HCT116 (cell line): ENCODE measurements around the gene NRXN2. TPM values are rescaled to one million over a fixed set of nuclear protein-coding genes. Genes with fewer than 3 reads are reported as not detected.

Experiments
- ATAC-seq: fragments of 200-7000 bp; cut with Tn5 transposase; 2 replicates; pipeline ENCODE4 v1.9.1; 2020; ENCODE audit warnings: mild to moderate bottlenecking, moderate library complexity
- BruUV-seq: library from RNA; stranded (reverse); fragments of 400-500 nt; replicated peaks from 2 replicates; lab custom pipeline; 2021; lab: Mats Ljungman, UMichigan
- CTCF ChIA-PET: fragments of 300-600 bp; sonication (Branson Sonifier 250); formaldehyde crosslinking; loops from one replicate; lab custom pipeline; 2021; ENCODE audit warnings: antibody characterized with exemption; lab: Charles Lee
- POLR2A ChIA-PET: fragments of 300-600, 350-600 bp; sonication (Branson Sonifier 250); formaldehyde crosslinking; loops from one replicate; lab custom pipeline; 2021; ENCODE audit warnings: antibody characterized with exemption; lab: Charles Lee
- RAD21 ChIA-PET, 2 experiments: fragments of 300-600 bp; sonication (Branson Sonifier 250); formaldehyde crosslinking; loops; one replicate each; lab custom pipeline; 2023; ENCODE audit warnings: low total read pairs in 2 of 2; ENCODE audit not compliant: uncharacterized antibody in 2 of 2, unreplicated experiment in 2 of 2, low non-redundant PET in 1 of 2; lab: Charles Lee
- DNase-seq: peaks from one replicate; pipeline ENCODE4 v3.0.0-alpha.2; 2010; ENCODE audit warnings: low read depth, low spot score
- H2AFZ ChIP-seq: fragments of 200-600 bp; shearing (Covaris generic), sonication (generic); 2 replicates; pipeline ENCODE4 v1.6.1; 2017; ENCODE audit warnings: low read depth, mixed run types, mixed read lengths, antibody characterized with exemption, low read length; ENCODE audit not compliant: poor library complexity, severe bottlenecking
- H3K27ac ChIP-seq: 2 replicates; pipeline ENCODE4 v1.5.1; 2012; ENCODE audit warnings: low read depth, low read length
- H3K27me3 ChIP-seq: fragments of 200-600 bp; sonication (generic); 2 replicates; pipeline ENCODE4 v1.6.1; 2016; ENCODE audit warnings: mixed run types, low read length, mixed read lengths; ENCODE audit not compliant: insufficient read depth
- H3K36me3 ChIP-seq, 2 experiments: fragments of 200-500 bp in 1 of 2; fragments of 200-600 bp in 1 of 2; sonication (Bioruptor generic) in 1 of 2; sonication (generic) in 1 of 2; 2 replicates each; pipeline versions ENCODE4 v1.5.1 to v1.6.1; 2014 to 2016; ENCODE audit warnings: low read length in 2 of 2, inconsistent platforms in 1 of 2, mixed read lengths in 1 of 2, mixed run types in 1 of 2; ENCODE audit not compliant: insufficient read depth in 2 of 2, control insufficient read depth in 1 of 2
- H3K4me1 ChIP-seq, 2 experiments: fragments of 200-600 bp in 1 of 2; sonication (generic) in 1 of 2; 2 replicates each; pipeline versions ENCODE4 v1.5.1 to v1.6.1; 2012 to 2017; ENCODE audit warnings: low read length in 2 of 2, inconsistent platforms in 1 of 2, mild to moderate bottlenecking in 1 of 2, mixed read lengths in 1 of 2, mixed run types in 1 of 2, moderate library complexity in 1 of 2; ENCODE audit not compliant: insufficient read depth in 2 of 2, control insufficient read depth in 1 of 2
- H3K4me2 ChIP-seq: fragments of 200-600 bp; sonication (generic); 2 replicates; pipeline ENCODE4 v1.6.1; 2017; ENCODE audit warnings: mixed run types, low read length, mixed read lengths
- H3K4me3 ChIP-seq, 2 experiments: fragments of 200-600 bp in 1 of 2; sonication (generic) in 1 of 2; replicated peaks in 1 of 2; 2 replicates each; pipeline ENCODE4 v1.5.1; 2011 to 2016; ENCODE audit warnings: low read length in 2 of 2, control low read depth in 1 of 2, low read depth in 1 of 2, mild to moderate bottlenecking in 1 of 2, mixed read lengths in 1 of 2, mixed run types in 1 of 2
- H3K79me2 ChIP-seq: fragments of 200-600 bp; sonication (generic); 2 replicates; pipeline ENCODE4 v1.6.1; 2017; ENCODE audit warnings: mild to moderate bottlenecking, mixed run types, low read length, moderate library complexity, mixed read lengths; ENCODE audit not compliant: insufficient read depth
- H3K9ac ChIP-seq: fragments of 200-600 bp; sonication (generic); 2 replicates; pipeline ENCODE4 v1.6.1; 2016; ENCODE audit warnings: low read length, mixed read lengths
- H3K9me2 ChIP-seq: fragments of 200-600 bp; sonication (generic), shearing (Covaris generic); 2 replicates; pipeline ENCODE4 v1.6.1; 2017; ENCODE audit warnings: mixed run types, mild to moderate bottlenecking, moderate library complexity; ENCODE audit not compliant: insufficient read depth
- H3K9me3 ChIP-seq, 2 experiments: fragments of 200-500 bp in 1 of 2; fragments of 200-600 bp in 1 of 2; sonication (Bioruptor generic) in 1 of 2; sonication (generic) in 1 of 2; 2 replicates each; pipeline ENCODE4 v1.6.1; 2014 to 2017; ENCODE audit warnings: low read length in 2 of 2, mixed read lengths in 2 of 2, inconsistent platforms in 1 of 2, low read depth in 1 of 2, mild to moderate bottlenecking in 1 of 2, mixed run types in 1 of 2, moderate library complexity in 1 of 2; ENCODE audit not compliant: control insufficient read depth in 1 of 2, insufficient read depth in 1 of 2
- H4K20me1 ChIP-seq: fragments of 200-600 bp; sonication (generic), shearing (Covaris generic); 2 replicates; pipeline ENCODE4 v1.6.1; 2017; ENCODE audit warnings: mixed run types, mild to moderate bottlenecking, moderate library complexity; ENCODE audit not compliant: insufficient read depth
- ATF3 ChIP-seq: IDR thresholded peaks from 2 replicates; pipeline ENCODE4 v1.6.1; 2012
- CBX3 ChIP-seq: IDR thresholded peaks from 2 replicates; pipeline ENCODE4 v1.6.1; 2012; ENCODE audit warnings: low read depth
- CEBPB ChIP-seq: IDR thresholded peaks from 2 replicates; pipeline ENCODE4 v1.6.1; 2012; ENCODE audit warnings: low read depth
- CTCF ChIP-seq, 3 experiments: fragments of 200-600 bp in 1 of 3; sonication (generic) in 1 of 3; IDR thresholded peaks in 2 of 3; conservative IDR thresholded peaks in 1 of 3; 2 replicates each; pipeline ENCODE4 v1.5.1; 2012 to 2017; ENCODE audit warnings: low read depth in 2 of 3, low read length in 2 of 3, antibody characterized with exemption in 1 of 3, borderline replicate concordance in 1 of 3, control low read depth in 1 of 3, mild to moderate bottlenecking in 1 of 3, mixed read lengths in 1 of 3, mixed run types in 1 of 3, moderate library complexity in 1 of 3; ENCODE audit not compliant: insufficient read depth in 1 of 3
- ELF1 ChIP-seq: IDR thresholded peaks from 2 replicates; pipeline ENCODE4 v1.6.1; 2012; ENCODE audit warnings: low read depth, borderline replicate concordance
- EZH2 ChIP-seq: fragments of 200-600 bp; sonication (generic); IDR thresholded peaks from 2 replicates; pipeline ENCODE4 v1.6.1; 2017; ENCODE audit warnings: antibody characterized with exemption, mixed run types
- FOSL1 ChIP-seq: IDR thresholded peaks from 2 replicates; pipeline ENCODE4 v1.6.1; 2012; ENCODE audit warnings: low read depth
- JUND ChIP-seq: IDR thresholded peaks from 2 replicates; pipeline ENCODE4 v1.6.1; 2012
- POLR2A ChIP-seq: IDR thresholded peaks from 2 replicates; pipeline ENCODE4 v1.7.0; 2011; ENCODE audit warnings: borderline replicate concordance; ENCODE audit not compliant: insufficient read depth, insufficient read length; ENCODE audit errors: extremely low read depth
- RAD21 ChIP-seq: IDR thresholded peaks from 2 replicates; pipeline ENCODE4 v1.6.1; 2012; ENCODE audit warnings: low read depth, mild to moderate bottlenecking
- SIN3A ChIP-seq: IDR thresholded peaks from 2 replicates; pipeline ENCODE4 v1.6.1; 2012; ENCODE audit warnings: low read depth
- SP1 ChIP-seq: IDR thresholded peaks from 2 replicates; pipeline ENCODE4 v1.6.1; 2012; ENCODE audit warnings: low read depth
- SRF ChIP-seq: IDR thresholded peaks from 2 replicates; pipeline ENCODE4 v1.6.1; 2012; ENCODE audit warnings: low read depth
- TCF7L2 ChIP-seq: IDR thresholded peaks from 2 replicates; pipeline ENCODE4 v1.7.0; 2011; ENCODE audit warnings: borderline replicate concordance, inconsistent platforms; ENCODE audit not compliant: insufficient read depth, insufficient read length; ENCODE audit errors: extremely low read depth
- ZBTB33 ChIP-seq: IDR thresholded peaks from 2 replicates; pipeline ENCODE4 v1.6.1; 2011; ENCODE audit warnings: mild to moderate bottlenecking, low read length, moderate library complexity; ENCODE audit not compliant: insufficient replicate concordance; ENCODE audit errors: extremely low read depth
- ZFX ChIP-seq: fragments of 450-650 bp; IDR thresholded peaks from 2 replicates; pipeline ENCODE4 v1.6.1; 2017
- intact Hi-C: fragments of 100-400 bp; cut with micrococcal nuclease; formaldehyde crosslinking; loops from 2 replicates; pipeline ENCODE4 v1.10.0; 2022
- total RNA-seq: library from RNA; stranded (reverse); gene quantifications from one replicate; pipeline ENCODE4 v1.2.1, GENCODE V29; 2021; ENCODE audit not compliant: unreplicated experiment

Gene NRXN2
- total RNA-seq, 1 experiment from 2014 or later: 1.5 TPM

GRCh38 chr11:64655941-64656601 lies 66.9 kb downstream of the NRXN2 start:
- Histone ChIP-seq H3K27ac (no peak overlapping the region), H3K9me3 (no peaks in the 10 kb centered on the region), H4K20me1 (no peaks in the 10 kb centered on the region), H2AFZ (no peak overlapping the region), H3K4me3 (no peak overlapping the region), H3K79me2 (no peaks in the 10 kb centered on the region)
- ChIA-PET CTCF (interaction anchor here (1.7 kb wide), 1 partner anchor 207 kb away, joined by 5 read pairs; no protein-coding TSS in a partner anchor), RAD21 (no interaction called here)
- no peak for TF ChIP-seq POLR2A
- no peak for TF ChIP-seq ELF1
- no peak for TF ChIP-seq TCF7L2
- no peak for TF ChIP-seq RAD21
- no peak for TF ChIP-seq ZFX
- TF ChIP-seq EZH2: no peak
- TF ChIP-seq, all 23 proteins: peak for 0
- no TSS peak for BruUV-seq
- POLR2A ChIA-PET: no interaction called here
- DNase-seq: no peak
- ATAC-seq: no peak
- Histone ChIP-seq H3K4me1 (peaks cover 8 to 34% of the 10 kb centered on the region in 2 experiments), H3K4me2 (no peak overlapping the region), H3K27me3 (no peaks in the 10 kb centered on the region), H3K9ac (no peak overlapping the region), H3K9me2 (no peaks in the 10 kb centered on the region), H3K36me3 (no peaks in the 10 kb centered on the region)
- intact Hi-C loops: no loop called here

- Histone ChIP-seq H3K4me1 (peaks cover 8 to 26% of the 10 kb centered on the region in 2 experiments), H4K20me1 (no peaks in the 10 kb centered on the region), H3K9ac (no peak overlapping the region), H3K79me2 (no peaks in the 10 kb centered on the region), H3K27ac (no peak overlapping the region), H3K4me3 (no peak overlapping the region), H3K9me3 (no peaks in the 10 kb centered on the region), H2AFZ (no peak overlapping the region), H3K4me2 (no peak overlapping the region), H3K27me3 (no peaks in the 10 kb centered on the region), H3K36me3 (no peaks in the 10 kb centered on the region), H3K9me2 (no peaks in the 10 kb centered on the region)
- BruUV-seq: no TSS peak
- ATAC-seq: no peak
- ChIA-PET CTCF (interaction anchor here (1.7 kb wide), 1 partner anchor 206 kb away, joined by 5 read pairs; no protein-coding TSS in a partner anchor), RAD21 (no interaction called here), POLR2A (no interaction called here)
- no peak for DNase-seq
- intact Hi-C loops: loop anchor here (5.0 kb wide), 1 partner anchor 298 kb away; the partner anchor contains the start of gene RPS6KA4
- no peak for TF ChIP-seq CEBPB
- no peak for TF ChIP-seq ELF1
- TF ChIP-seq RAD21: no peak
- no peak for TF ChIP-seq JUND
- no peak for TF ChIP-seq SP1
- no peak for TF ChIP-seq FOSL1
- no peak for TF ChIP-seq POLR2A
- no peak for TF ChIP-seq CBX3
- TF ChIP-seq ATF3: no peak
- TF ChIP-seq ZFX: no peak
- no peak for TF ChIP-seq SIN3A
- TF ChIP-seq EZH2: no peak
- TF ChIP-seq CTCF (IDR thresholded peaks at IDR 0.05 in 2 of 3, conservative IDR thresholded peaks at IDR 0.05 in 1 of 3; ENCODE audit: borderline replicate concordance in 1 of 3, insufficient read depth in 1 of 3, low read depth in 2 of 3, low read length in 2 of 3): no peak
- TF ChIP-seq ZBTB33: no peak
- TF ChIP-seq SRF: no peak
These were observed 67.9 kb downstream of the NRXN2 start for GRCh38 chr11:64654958-64655541.
